ENCODE results near the gene VPS39.
A peak's percentile ranks its signal among the peaks of the same experiment; 100 is the strongest.
"Not testable (repeated sequence)": the region's sequence is repeated elsewhere in the genome, so short reads cannot be mapped to it uniquely, and the experiment has no call there.

Gene VPS39

GRCh38 chr15:42207674-42208579 lies at the start of gene VPS39:
TSS of gene VPS39 (minus strand) at chr15:42208304. CDS start at chr15:42208153, 151 bp downstream.
- DNase-seq, result peak; percentile 70

DNA sequence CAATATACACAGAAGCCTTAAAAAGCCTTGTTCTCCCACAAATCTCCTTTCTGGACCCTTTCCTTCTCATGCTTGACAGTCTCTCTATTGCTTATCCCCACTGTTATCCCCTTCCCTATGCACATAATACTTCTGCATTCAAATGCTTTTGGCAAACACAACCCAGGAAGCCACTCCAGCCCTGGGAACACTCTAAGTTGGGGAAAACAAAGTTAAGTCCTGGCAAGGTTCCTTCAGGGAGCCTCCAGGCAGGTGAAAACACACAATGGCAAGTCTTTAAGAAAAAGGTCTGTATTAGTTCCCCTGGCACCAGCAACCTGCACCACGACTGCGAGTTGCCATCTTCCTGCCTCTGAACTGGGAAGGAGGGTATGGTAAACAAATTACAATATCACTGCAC lies 45.2 kb upstream of the VPS39 start:
- DNase-seq, result no peak

GRCh38 chr15:42240823-42241222 lies 32.7 kb upstream of the VPS39 start:
- no peak for DNase-seq

GRCh38 chr15:42239528-42240182 lies 31.6 kb upstream of the VPS39 start:
- DNase-seq, result no peak

GRCh38 chr15:42233107-42233506 lies 25.0 kb upstream of the VPS39 start:
- DNase-seq, result no peak

- DNase-seq, result no peak
Observed at GRCh38 chr15:42232606-42233005, 24.5 kb upstream of the VPS39 start.

DNA sequence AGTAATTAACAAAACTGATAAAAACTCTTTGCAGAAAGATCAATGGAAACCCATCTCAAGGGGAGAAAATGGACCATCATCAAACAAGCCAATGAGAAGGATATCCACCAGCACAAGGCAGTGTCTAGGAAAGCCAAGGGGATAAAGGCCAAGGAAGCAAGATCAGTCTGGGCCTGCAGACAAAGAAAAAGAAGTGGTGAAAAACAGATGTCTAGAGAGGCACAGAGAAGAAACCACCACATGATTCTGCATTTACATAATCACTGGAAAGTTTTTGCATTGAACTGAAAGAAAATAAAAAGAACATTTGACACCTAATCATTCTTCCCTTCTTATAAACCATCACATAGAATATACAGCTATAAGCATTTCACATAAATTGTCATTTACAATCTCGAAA lies 23.0 kb upstream of the VPS39 start:
- DNase-seq, result no peak

DNA sequence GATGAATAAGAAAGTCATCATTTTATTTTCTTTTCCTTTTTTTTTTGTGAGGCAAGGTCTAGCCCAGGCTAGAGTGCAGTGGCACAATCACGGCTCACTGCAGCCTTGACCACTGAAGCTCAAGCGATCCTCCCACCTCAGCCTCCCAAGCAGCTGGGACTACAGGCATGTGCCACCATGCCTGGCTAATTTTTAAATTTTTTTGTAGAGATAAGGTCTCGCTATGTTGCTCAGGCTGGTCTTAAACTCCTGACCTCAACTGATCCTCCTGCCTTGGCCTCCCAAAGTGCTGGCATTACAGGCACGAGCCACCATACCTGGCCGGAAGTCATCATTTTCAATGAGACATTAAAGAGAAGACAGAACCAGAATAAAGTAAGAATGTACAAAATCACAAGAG lies 20.9 kb upstream of the VPS39 start:
- not testable (repeated sequence) for DNase-seq

DNA sequence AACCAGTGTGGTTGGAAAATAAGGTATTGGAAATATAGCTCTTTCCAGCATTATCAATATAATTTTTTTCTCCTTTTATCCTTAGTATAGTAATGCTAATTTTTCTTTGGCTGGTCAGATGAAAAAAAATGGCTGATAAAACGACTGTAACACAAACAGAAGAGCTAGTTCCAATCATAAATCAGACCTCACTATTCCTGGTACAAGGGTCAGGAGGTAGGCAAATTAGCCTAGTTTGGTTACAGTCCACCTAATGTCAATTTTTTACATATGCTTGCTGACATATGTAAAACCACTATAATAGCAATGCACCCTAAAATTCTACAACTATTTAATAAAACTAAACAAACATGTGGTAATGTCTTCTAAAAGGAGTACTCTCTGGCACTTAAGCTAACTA lies 19.9 kb upstream of the VPS39 start:
- peak; percentile 88 for DNase-seq

GRCh38 chr15:42226648-42227047 lies 18.5 kb upstream of the VPS39 start:
- DNase-seq, result no peak

DNA sequence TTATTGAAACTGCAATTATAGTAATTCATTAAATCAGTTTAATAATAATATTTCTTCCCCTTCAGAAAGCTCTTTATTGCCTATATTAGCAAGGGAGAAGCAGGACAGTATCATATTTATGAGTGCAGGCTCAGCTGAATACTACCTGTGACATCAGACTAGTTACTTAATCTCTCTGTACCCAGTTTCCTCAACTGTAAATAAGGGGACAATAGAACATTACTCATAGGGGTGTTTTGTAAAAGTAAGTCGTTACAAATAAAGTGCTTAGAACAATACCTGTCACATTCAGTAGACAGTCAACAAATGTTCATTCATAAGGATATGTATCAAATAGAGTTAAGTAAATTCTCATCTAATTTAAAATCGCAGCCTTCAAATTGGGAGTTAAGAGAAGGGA lies 12.1 kb upstream of the VPS39 start:
- DNase-seq, result no peak

DNA sequence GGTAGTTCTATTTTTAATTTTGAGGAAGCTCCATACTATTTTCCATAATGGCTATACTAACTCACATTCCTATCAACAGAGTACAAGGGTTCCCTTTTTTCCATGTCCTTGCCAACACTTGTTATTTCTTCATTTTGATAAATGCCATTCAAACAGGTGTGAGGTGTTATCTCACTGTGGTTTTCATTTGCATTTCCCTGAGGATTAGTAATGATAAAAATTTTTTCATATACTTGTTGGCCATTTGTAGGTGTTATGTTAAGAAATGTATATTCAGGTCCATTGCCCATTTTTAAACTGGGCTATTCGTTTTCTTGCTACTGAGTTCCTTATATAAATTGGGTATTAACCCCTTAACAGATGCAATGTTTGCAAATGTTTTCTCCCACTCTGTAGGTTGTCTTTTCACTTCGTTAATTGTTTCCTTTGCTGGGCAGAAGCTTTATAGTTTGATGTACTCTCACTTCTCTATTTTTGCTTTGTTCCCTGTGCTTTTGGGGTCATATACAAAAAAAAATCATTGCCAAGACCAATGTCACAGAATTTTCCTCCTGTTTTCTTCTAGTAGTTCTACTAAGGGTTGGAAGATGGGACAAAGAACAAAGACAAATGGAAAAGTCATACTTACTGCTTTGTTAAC lies 11.0 kb upstream of the VPS39 start:
- DNase-seq, result no peak

- no peak for DNase-seq
Observed at GRCh38 chr15:42217568-42217967, 9.5 kb upstream of the VPS39 start.

DNA sequence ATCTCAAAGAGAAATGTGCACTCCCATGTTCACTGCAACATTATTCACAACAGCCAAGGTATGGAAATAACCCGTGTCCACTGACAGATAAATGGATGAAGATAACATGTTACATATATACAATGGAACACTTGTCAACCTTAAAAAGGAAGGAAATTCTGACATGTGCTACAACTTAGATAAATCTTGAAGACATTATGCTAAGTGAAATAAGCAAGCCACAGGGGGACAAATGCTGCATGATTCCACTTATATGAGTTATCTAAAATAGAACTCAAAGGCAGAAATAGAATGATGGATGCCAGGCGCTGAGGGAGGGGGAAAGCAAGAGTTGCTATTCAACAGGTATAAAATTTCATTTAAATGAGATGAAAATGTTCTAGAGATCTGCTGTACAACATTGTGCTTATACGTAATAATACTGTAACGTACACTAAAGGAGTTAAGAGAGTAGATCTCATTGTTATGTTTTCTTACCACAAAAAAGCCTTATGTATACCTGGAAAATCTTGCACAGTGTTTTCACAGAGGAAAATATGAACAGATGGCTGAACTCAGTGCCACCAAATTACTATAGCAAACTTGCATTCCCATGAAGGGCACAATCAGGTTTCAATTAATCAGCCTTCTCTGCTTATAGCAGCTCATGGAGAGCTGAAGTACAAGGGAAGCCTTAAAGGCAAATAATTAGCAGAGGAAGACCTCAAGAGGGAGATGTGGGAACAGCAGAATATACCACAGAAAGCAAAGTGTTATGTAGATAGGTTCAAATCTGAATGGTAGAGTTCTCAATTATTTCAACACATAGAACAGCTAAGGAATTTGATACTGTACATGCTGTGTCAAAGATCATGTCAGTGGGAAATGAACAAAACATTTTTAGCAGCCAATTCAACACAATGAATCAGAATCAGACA lies 8.1 kb upstream of the VPS39 start:
- DNase-seq, result peak; percentile 95

- peak; percentile 25 for DNase-seq
Observed at GRCh38 chr15:42214600-42214999, 6.5 kb upstream of the VPS39 start.

DNA sequence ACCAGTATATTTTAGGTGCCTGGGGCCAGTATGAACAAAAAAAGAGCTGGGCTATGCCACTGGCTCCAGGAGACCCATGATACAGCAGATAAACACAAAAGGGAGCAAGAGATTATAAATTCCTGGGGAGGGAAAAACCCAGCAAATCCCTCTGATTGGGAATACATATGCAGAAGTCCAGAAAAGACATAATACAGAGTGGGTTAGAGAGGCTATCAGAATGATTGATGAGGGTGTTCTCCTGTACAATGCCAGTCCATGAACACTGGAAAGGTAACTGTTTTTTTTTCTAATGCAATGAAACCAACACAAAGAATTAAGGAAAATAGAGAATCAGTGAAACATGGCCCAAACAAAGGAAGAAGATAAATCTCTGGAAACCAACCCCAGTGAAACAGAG lies 5.4 kb upstream of the VPS39 start:
- DNase-seq, result no peak

DNA sequence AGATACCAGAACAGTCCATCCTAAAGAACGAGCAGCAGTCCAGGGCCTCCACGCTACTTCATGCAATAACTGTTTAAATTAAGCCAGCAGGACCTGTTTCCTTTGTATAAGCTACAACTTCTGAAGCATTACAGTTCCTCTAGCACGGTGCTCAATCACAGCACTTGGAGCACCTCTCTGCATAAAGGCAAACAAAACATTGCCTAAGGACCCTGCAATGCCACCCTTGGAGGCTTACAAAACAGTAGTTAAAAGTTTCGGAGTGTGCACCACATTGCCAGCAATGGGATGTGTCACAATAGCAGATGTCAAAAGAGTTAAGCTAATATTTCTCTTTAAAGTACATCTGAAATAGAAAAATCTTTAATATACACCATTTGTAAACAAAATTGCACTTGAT lies 2.6 kb upstream of the VPS39 start:
- DNase-seq, result no peak

- DNase-seq, result no peak
Observed at GRCh38 chr15:42206406-42206805, 1.7 kb downstream of the VPS39 start.

GRCh38 chr15:42203891-42204290 lies 4.2 kb downstream of the VPS39 start:
- DNase-seq, result no peak

- DNase-seq, result no peak
Observed at GRCh38 chr15:42202653-42203052, 5.5 kb downstream of the VPS39 start.

- DNase-seq, result no peak
Observed at GRCh38 chr15:42201801-42202200, 6.3 kb downstream of the VPS39 start.

DNA sequence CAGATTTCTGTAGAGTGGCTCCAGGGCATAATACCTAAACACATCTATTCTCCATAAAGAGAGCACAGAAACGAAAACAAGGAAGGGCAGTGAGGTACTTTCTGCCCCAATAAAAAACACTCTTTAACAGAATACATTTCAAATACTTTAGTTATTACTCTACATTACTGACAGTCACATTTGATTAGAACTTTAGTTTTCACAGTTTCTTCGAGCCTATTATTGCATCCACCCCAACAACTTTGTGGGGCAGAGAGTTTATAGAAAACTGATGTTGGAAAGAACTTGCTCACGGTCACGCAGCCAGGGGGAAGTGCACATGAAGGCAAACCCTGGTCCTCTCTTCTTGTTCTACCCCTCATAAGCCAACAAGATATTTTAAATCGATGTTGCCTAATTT lies 9.0 kb downstream of the VPS39 start:
- DNase-seq, result no peak

GRCh38 chr15:42198516-42198915 lies 9.6 kb downstream of the VPS39 start:
- DNase-seq, result no peak
